Glutamatergic neuron (in vitro differentiated cells): Measurements from ENCODE around the gene SLC29A1. TPM values are rescaled to one million over a fixed set of nuclear protein-coding genes. Genes with fewer than 3 reads are reported as not detected.
A peak's percentile ranks its signal among the peaks of the same experiment; 100 is the strongest.

Experiments used
- DNase-seq: peaks from one replicate; pipeline ENCODE4 v3.0.0; 2022
- H3K27ac Mint-ChIP-seq: one replicate; pipeline ENCODE4 v1.8.0; 2020; ENCODE audit warnings: mild to moderate bottlenecking, mixed read lengths, inconsistent platforms; ENCODE audit not compliant: unreplicated experiment
- H3K27me3 Mint-ChIP-seq: one replicate; pipeline ENCODE4 v1.8.0; 2020; ENCODE audit warnings: mild to moderate bottlenecking, moderate library complexity, mixed read lengths, inconsistent platforms; ENCODE audit not compliant: unreplicated experiment
- H3K36me3 Mint-ChIP-seq: one replicate; pipeline ENCODE4 v1.8.0; 2020; ENCODE audit warnings: mild to moderate bottlenecking, mixed read lengths, inconsistent platforms; ENCODE audit not compliant: unreplicated experiment
- H3K4me1 Mint-ChIP-seq: one replicate; pipeline ENCODE4 v1.8.0; 2020; ENCODE audit warnings: mild to moderate bottlenecking, low read depth, mixed read lengths, inconsistent platforms; ENCODE audit not compliant: unreplicated experiment
- H3K4me3 Mint-ChIP-seq: one replicate; pipeline ENCODE4 v1.8.0; 2020; ENCODE audit warnings: mild to moderate bottlenecking, mixed read lengths, inconsistent platforms; ENCODE audit not compliant: unreplicated experiment
- H3K9me3 Mint-ChIP-seq: one replicate; pipeline ENCODE4 v1.8.0; 2020; ENCODE audit warnings: mild to moderate bottlenecking, moderate library complexity, mixed read lengths, inconsistent platforms; ENCODE audit not compliant: unreplicated experiment
- long read RNA-seq: library from polyadenylated mRNA; unstranded; transcript quantifications from one replicate; pipeline ENCODE4 v2.0.0, GENCODE V29; 2020; ENCODE audit not compliant: unreplicated experiment
- total RNA-seq: library from RNA; stranded (reverse); fragmentation: NEBNext Ultra II Directional; extraction: Animal tissue kit (Norgen Biotek cat#: 25700); gene quantifications from one replicate; pipeline ENCODE4 v1.2.1, GENCODE V29; 2021; ENCODE audit not compliant: unreplicated experiment
- TF ChIP-seq, protein P1 (sequence below): fragments of 200-600 bp; sonication (generic); IDR thresholded peaks from one replicate; pipeline ENCODE4 v1.5.0; 2021; ENCODE audit not compliant: partially characterized antibody, unreplicated experiment

SLC29A1 gene
- total RNA-seq: 20.0 TPM
- long read RNA-seq, transcript SLC29A1-209 (13 exons, 2,318 nt): major isoform, 5 of 11 reads
- long read RNA-seq, partial matches to known transcripts: 1 of 11 reads
- long read RNA-seq, other reads (novel, unspliced or antisense): 2 of 11 reads

DNA sequence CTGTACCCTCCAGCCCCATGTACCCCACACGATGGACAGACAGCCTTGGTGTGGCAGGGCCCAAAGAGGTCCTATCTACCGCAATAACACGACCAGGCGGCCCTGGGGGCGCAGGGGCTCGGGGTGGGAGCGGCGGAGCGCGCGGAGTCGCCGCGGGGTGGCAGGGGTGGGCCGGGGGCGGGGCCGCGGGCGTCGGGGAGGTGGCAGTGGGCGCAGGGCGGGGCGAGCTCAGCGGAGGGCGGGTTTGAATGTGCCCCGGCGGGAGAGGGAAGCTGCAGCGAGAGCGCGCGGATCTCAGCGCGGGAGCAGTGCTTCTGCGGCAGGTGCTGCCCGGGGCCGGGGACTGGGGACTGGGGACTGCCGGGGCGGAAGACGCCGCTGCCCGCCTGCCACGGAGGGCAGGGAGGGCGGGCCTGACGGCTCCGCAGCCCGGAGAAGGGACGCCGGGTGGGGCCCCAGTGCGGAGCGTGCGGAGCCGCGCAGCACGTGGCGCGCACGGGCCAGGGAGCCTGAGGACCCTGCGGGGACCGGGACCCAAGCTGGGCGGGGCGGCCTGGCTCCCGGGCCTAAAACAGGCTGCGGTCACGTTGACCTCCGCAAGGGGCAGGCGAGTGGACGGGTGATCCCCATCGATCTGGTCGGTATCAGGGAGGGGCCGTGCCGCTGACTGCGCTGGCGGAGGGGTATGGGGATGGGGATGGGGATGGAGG, at the start of gene SLC29A1:
Gene SLC29A1, plus strand, starts transcription at position 277 of the 710 bp plus-strand sequence. CDS start 3,719 bp downstream, outside the sequence.
- H3K27ac Mint-ChIP-seq: peak within 1 kb of the TSS; percentile 81
- TF ChIP-seq, protein P1, sequence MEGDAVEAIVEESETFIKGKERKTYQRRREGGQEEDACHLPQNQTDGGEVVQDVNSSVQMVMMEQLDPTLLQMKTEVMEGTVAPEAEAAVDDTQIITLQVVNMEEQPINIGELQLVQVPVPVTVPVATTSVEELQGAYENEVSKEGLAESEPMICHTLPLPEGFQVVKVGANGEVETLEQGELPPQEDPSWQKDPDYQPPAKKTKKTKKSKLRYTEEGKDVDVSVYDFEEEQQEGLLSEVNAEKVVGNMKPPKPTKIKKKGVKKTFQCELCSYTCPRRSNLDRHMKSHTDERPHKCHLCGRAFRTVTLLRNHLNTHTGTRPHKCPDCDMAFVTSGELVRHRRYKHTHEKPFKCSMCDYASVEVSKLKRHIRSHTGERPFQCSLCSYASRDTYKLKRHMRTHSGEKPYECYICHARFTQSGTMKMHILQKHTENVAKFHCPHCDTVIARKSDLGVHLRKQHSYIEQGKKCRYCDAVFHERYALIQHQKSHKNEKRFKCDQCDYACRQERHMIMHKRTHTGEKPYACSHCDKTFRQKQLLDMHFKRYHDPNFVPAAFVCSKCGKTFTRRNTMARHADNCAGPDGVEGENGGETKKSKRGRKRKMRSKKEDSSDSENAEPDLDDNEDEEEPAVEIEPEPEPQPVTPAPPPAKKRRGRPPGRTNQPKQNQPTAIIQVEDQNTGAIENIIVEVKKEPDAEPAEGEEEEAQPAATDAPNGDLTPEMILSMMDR: peak; percentile 72
- peaks cover 2% of the 10 kb centered on the region for H3K9me3 Mint-ChIP-seq
- peaks cover 35% of the 10 kb centered on the region for H3K4me1 Mint-ChIP-seq
- H3K36me3 Mint-ChIP-seq: no peaks in the 10 kb centered on the region
- H3K27me3 Mint-ChIP-seq: peaks cover 5% of the 10 kb centered on the region
- peak within 1 kb of the TSS; percentile 91 for H3K4me3 Mint-ChIP-seq
- peak; percentile 89 for DNase-seq

GRCh38 chr6:44176130-44176761, 47.1 kb upstream of the SLC29A1 start:
- H3K4me3 Mint-ChIP-seq: no peak overlapping the region
- DNase-seq: no peak
- no peak overlapping the region for H3K27ac Mint-ChIP-seq
- peaks cover 4% of the 10 kb centered on the region for H3K36me3 Mint-ChIP-seq
- no peaks in the 10 kb centered on the region for H3K27me3 Mint-ChIP-seq
- TF ChIP-seq, protein P1: no peak
- no peaks in the 10 kb centered on the region for H3K4me1 Mint-ChIP-seq
- H3K9me3 Mint-ChIP-seq: peaks cover 3% of the 10 kb centered on the region

DNA sequence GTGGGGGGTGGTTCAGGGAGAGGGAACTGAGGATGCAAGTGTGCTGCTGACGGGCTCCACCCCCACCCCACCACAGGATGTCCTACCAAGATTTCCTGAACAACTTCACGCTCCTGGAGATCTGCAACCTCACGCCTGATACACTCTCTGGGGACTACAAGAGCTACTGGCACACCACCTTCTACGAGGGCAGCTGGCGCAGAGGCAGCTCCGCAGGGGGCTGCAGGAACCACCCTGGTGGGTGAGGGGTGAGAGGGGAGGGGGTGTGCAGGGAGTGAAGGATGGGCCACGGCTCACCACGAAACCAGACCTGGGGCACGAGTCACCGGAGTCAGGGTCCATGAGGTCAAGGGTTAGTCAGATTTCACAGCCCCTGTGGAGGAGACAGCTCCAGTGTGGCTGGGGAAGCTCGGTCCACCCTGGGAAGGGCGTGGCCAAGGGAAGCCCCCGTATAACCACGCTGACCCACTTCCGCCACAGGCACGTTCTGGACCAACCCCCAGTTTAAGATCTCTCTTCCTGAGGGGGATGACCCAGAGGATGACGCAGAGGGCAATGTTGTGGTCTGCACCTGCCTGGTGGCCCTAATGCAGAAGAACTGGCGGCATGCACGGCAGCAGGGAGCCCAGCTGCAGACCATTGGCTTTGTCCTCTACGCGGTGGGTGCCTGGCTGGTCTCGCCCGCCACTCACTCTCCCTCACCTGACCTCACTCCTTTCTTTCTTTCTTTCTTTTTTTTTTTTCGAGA, 46.5 kb upstream of the SLC29A1 start:
- Mint-ChIP-seq H3K9me3 (peaks cover 3% of the 10 kb centered on the region), H3K4me3 (no peak overlapping the region), H3K4me1 (no peaks in the 10 kb centered on the region), H3K36me3 (peaks cover 4% of the 10 kb centered on the region), H3K27ac (no peak overlapping the region), H3K27me3 (no peaks in the 10 kb centered on the region)
- no peak for DNase-seq
- TF ChIP-seq, protein P1: no peak

DNA sequence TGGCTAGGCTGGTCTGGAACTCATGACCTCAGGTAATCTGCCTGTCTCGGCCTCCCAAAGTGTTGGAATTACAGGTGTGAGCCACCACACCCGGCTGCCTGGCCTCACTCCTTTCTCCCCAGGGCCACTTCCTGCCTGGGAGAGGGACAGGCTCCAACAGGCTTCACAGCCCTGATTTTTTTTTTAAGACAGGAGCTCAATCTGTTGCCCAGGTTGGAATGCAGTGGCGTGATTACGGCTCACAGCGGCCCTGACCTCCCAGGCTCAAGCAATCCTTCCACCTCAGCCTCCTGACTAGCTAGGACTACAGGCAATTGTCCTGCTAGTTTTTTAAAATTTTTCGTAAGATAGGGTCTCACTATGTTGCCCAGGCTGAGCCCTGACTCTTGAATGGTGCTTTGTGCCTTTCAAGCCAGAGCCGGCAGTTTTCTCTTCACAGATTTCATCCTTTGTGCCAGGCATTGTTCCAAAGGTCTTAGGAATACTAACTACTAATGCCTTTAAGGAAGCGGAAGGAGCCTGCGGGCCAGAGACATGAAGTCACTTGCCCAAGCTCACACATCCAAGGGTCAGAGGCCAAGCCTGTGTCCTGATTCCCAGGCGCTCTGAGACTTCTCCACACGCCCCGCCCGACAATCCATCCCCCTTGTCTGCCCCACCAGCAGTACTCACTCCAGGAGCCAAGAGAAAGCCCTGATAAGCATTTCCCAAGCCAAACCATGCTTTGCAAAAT, 45.5 kb upstream of the SLC29A1 start:
- Mint-ChIP-seq H3K4me3 (no peak overlapping the region), H3K9me3 (peaks cover 2% of the 10 kb centered on the region), H3K27me3 (no peaks in the 10 kb centered on the region), H3K27ac (no peak overlapping the region), H3K36me3 (peaks cover 4% of the 10 kb centered on the region), H3K4me1 (no peaks in the 10 kb centered on the region)
- DNase-seq: no peak
- TF ChIP-seq, protein P1: no peak
